HepG2 (cell line): Measurements from ENCODE around the gene GGACT. TPM values are rescaled to one million over a fixed set of nuclear protein-coding genes. Genes with fewer than 3 reads are reported as not detected.

Source experiments
- ATAC-seq: fragments of 200-7000 bp; cut with Tn5 transposase; 3 replicates; pipeline ENCODE4 v1.9.1; 2020; ENCODE audit warnings: mild to moderate bottlenecking, moderate library complexity
- BruUV-seq: library from RNA; stranded (reverse); fragments of 400-500 nt; replicated peaks from 2 replicates; lab custom pipeline; 2021; lab: Mats Ljungman, UMichigan
- CTCF ChIA-PET: fragments of 300-600 bp; formaldehyde crosslinking; extraction: SDS; loops from one replicate; lab custom pipeline; 2021; ENCODE audit warnings: low total read pairs, inconsistent platforms, low intra/inter-chr PET ratio; lab: Yijun Ruan, JAX
- POLR2A ChIA-PET: fragments of 350-600 bp; sonication (Branson Sonifier 250); formaldehyde crosslinking; loops from one replicate; lab custom pipeline; 2020; ENCODE audit warnings: antibody characterized with exemption, inconsistent platforms; lab: Yijun Ruan, JAX
- DNase-seq: peaks from one replicate; pipeline ENCODE4 v3.0.0-alpha.2; 2015; ENCODE audit warnings: low spot score
- FAIRE-seq: peaks from 3 replicates; lab custom pipeline; 2011; peaks lifted over from hg19 to GRCh38; lab: Jason Lieb, UNC
- H2AFZ ChIP-seq: one replicate; pipeline ENCODE4 v1.6.1; 2011; ENCODE audit warnings: low read length, inconsistent platforms
- H3K27ac ChIP-seq: fragments of 300-600 bp; 3 replicates; pipeline ENCODE4 v1.8.0; 2011; ENCODE audit warnings: mixed run types, mild to moderate bottlenecking, mixed read lengths, low read length, inconsistent platforms; ENCODE audit not compliant: insufficient read depth; ENCODE audit errors: extremely low read length
- H3K27me3 ChIP-seq, 2 experiments: fragments of 200-600 bp in 1 of 2; 2 replicates in 1 of 2; 3 replicates in 1 of 2; pipeline versions ENCODE4 v1.6.0 to v1.8.0; 2011; ENCODE audit warnings: low read length in 2 of 2, mild to moderate bottlenecking in 2 of 2, moderate library complexity in 2 of 2, inconsistent platforms in 1 of 2; ENCODE audit not compliant: insufficient read depth in 2 of 2, control insufficient read depth in 1 of 2
- H3K36me3 ChIP-seq, 2 experiments: fragments of 200-600 bp in 1 of 2; replicated peaks in 1 of 2; 2 replicates in 1 of 2; 3 replicates in 1 of 2; pipeline versions ENCODE4 v1.5.1 to v1.8.0; 2011; ENCODE audit warnings: low read length in 2 of 2, inconsistent platforms in 1 of 2; ENCODE audit not compliant: insufficient read depth in 2 of 2, control insufficient read depth in 1 of 2
- H3K4me1 ChIP-seq: 2 replicates; pipeline ENCODE4 v1.5.1; 2012; ENCODE audit warnings: low read length, inconsistent platforms; ENCODE audit not compliant: insufficient read depth
- H3K4me2 ChIP-seq: 2 replicates; pipeline ENCODE4 v1.6.0; 2011; ENCODE audit warnings: low read depth, low read length, inconsistent platforms
- H3K4me3 ChIP-seq, 3 experiments: fragments of 200-600 bp in 1 of 3; sonication (generic), shearing (Covaris generic) in 1 of 3; replicated peaks in 1 of 3; 2 replicates each; pipeline ENCODE4 v1.5.1; 2011 to 2016; ENCODE audit warnings: low read length in 3 of 3, inconsistent platforms in 2 of 3, low read depth in 2 of 3, mild to moderate bottlenecking in 2 of 3, control low read depth in 1 of 3, mixed read lengths in 1 of 3; ENCODE audit not compliant: insufficient read depth in 1 of 3
- H3K79me2 ChIP-seq: one replicate; pipeline ENCODE4 v1.6.1; 2011; ENCODE audit warnings: low read length, inconsistent platforms; ENCODE audit not compliant: insufficient read depth
- H3K9ac ChIP-seq: 2 replicates; pipeline ENCODE4 v1.6.0; 2011; ENCODE audit warnings: mild to moderate bottlenecking, low read depth, low read length, inconsistent platforms; ENCODE audit not compliant: insufficient read depth
- H3K9me3 ChIP-seq: 2 replicates; pipeline ENCODE4 v1.5.1; 2012; ENCODE audit warnings: mild to moderate bottlenecking, low read length
- H4K20me1 ChIP-seq: 2 replicates; pipeline ENCODE4 v1.6.0; 2011; ENCODE audit warnings: inconsistent platforms, mild to moderate bottlenecking, low read length, moderate library complexity; ENCODE audit not compliant: insufficient read depth
- HNRNPUL1 ChIP-seq: fragments of 200-400 bp; formaldehyde crosslinking; IDR thresholded peaks from 2 replicates; pipeline ENCODE4 v1.6.1; 2017; ENCODE audit warnings: low read depth, mild to moderate bottlenecking, low read length, moderate library complexity
- IRX3 ChIP-seq: sonication (generic); formaldehyde crosslinking; IDR thresholded peaks from 2 replicates; pipeline ENCODE4 v1.8.1; 2023; ENCODE audit warnings: mild to moderate bottlenecking, low read depth, missing genetic modification reagents, borderline replicate concordance
- KDM6A ChIP-seq: IDR thresholded peaks from 2 replicates; pipeline ENCODE4 v1.6.1; 2016; ENCODE audit warnings: low read depth
- MXD4 ChIP-seq: IDR thresholded peaks from 2 replicates; pipeline ENCODE4 v1.6.1; 2016; ENCODE audit warnings: mild to moderate bottlenecking, missing biosample characterization, missing genetic modification reagents
- NCOA2 ChIP-seq: sonication (generic); formaldehyde crosslinking; IDR thresholded peaks from 2 replicates; pipeline ENCODE4 v1.8.0; 2022; ENCODE audit warnings: inconsistent platforms
- RBM22 ChIP-seq: fragments of 200-400 bp; formaldehyde crosslinking; optimal IDR thresholded peaks from 2 replicates; pipeline ENCODE3; 2017; ENCODE audit warnings: mild to moderate bottlenecking, low read length, moderate library complexity
- RFXAP ChIP-seq: sonication (generic); formaldehyde crosslinking; IDR thresholded peaks from 2 replicates; pipeline ENCODE4 v1.4.0; 2020; ENCODE audit warnings: missing genetic modification reagents, borderline replicate concordance
- SIN3A ChIP-seq: IDR thresholded peaks from 2 replicates; pipeline ENCODE4 v1.6.1; 2011; ENCODE audit warnings: low read depth, mild to moderate bottlenecking, control low read depth, low read length, borderline replicate concordance
- STAT5B ChIP-seq: sonication (generic); formaldehyde crosslinking; IDR thresholded peaks from 2 replicates; pipeline ENCODE4 v1.4.0; 2020; ENCODE audit warnings: missing genetic modification reagents
- YEATS4 ChIP-seq: sonication (generic); formaldehyde crosslinking; IDR thresholded peaks from 2 replicates; pipeline ENCODE4 v1.4.0; 2020; ENCODE audit warnings: missing genetic modification reagents, borderline replicate concordance
- ZBTB1 ChIP-seq: sonication (generic); formaldehyde crosslinking; IDR thresholded peaks from 2 replicates; pipeline ENCODE4 v1.4.0; 2020; ENCODE audit warnings: missing genetic modification reagents, borderline replicate concordance
- ZNF136 ChIP-seq: sonication (generic); formaldehyde crosslinking; IDR thresholded peaks from 2 replicates; pipeline ENCODE4 v1.8.1; 2022; ENCODE audit warnings: low read depth, mild to moderate bottlenecking, moderate library complexity, missing genetic modification reagents
- ZNF235 ChIP-seq: sonication (generic); formaldehyde crosslinking; IDR thresholded peaks from 2 replicates; pipeline ENCODE4 v1.8.1; 2023; ENCODE audit warnings: mild to moderate bottlenecking, missing genetic modification reagents, borderline replicate concordance
- ZNF839 ChIP-seq: sonication (generic); formaldehyde crosslinking; IDR thresholded peaks from 2 replicates; pipeline ENCODE4 v1.4.0; 2020; ENCODE audit warnings: missing genetic modification reagents, mild to moderate bottlenecking, borderline replicate concordance
- ZSCAN25 ChIP-seq: sonication (generic); formaldehyde crosslinking; IDR thresholded peaks from 2 replicates; pipeline ENCODE4 v1.8.0; 2022; ENCODE audit warnings: mild to moderate bottlenecking, missing genetic modification reagents
- whole genome bisulfite sequencing: methylation state at CpG from one replicate; pipeline ENCODE4 v1.1.6; 2017; ENCODE audit warnings: low lambda C conversion rate; 5-methylcytosine and 5-hydroxymethylcytosine counted together
- in situ Hi-C: cut with HindIII; loops from 2 replicates; pipeline ENCODE4 v1.10.0; 2017; ENCODE audit warnings: low pct_unique_long_range_greater_than_20kb; ENCODE audit not compliant: extremely low pct_ligation_motif_present
- intact Hi-C: fragments of 100-400 bp; cut with micrococcal nuclease; formaldehyde crosslinking; loops from one replicate; pipeline ENCODE4 v1.10.0; 2022; ENCODE audit not compliant: unreplicated experiment
- polyA plus RNA-seq, 8 experiments: library from polyadenylated mRNA; depleted of rRNA in 3 of 8; stranded (reverse) in 7 of 8; unstranded in 1 of 8; fragments of >200 nt; fragmentation: Illumina TruSeq in 4 of 8; extraction: Trizol in 4 of 8; gene quantifications; 2 replicates each; pipeline versions ENCODE4 v1.2.1 to v1.2.3, GENCODE V29; 2011 to 2016; ENCODE audit warnings: low read depth in 4 of 8, missing spikeins in 1 of 8, mixed read lengths in 1 of 8; ENCODE audit not compliant: insufficient read depth in 1 of 8
- total RNA-seq, 5 experiments: library from RNA; depleted of rRNA; stranded (reverse); fragments of >200 nt; fragmentation: Illumina TruSeq; extraction: Trizol; gene quantifications; 2 replicates each; pipeline ENCODE4 v1.2.3, GENCODE V29; 2016; ENCODE audit warnings: low read depth in 1 of 5
- TF ChIP-seq, protein P1 (sequence below): sonication (generic); formaldehyde crosslinking; IDR thresholded peaks from 2 replicates; pipeline ENCODE4 v1.8.1; 2023; ENCODE audit warnings: mild to moderate bottlenecking, missing genetic modification reagents
- TF ChIP-seq, protein P2 (sequence below): sonication (generic); formaldehyde crosslinking; IDR thresholded peaks from 2 replicates; pipeline ENCODE4 v1.5.1; 2020; ENCODE audit warnings: mild to moderate bottlenecking, missing genetic modification reagents

The GGACT gene
- total and polyA plus RNA-seq, 2 of the 13 experiments (the other 11 are each of a cell fraction or from before 2014, with no cell fraction given), result 1.7 to 1.9 TPM

DNA sequence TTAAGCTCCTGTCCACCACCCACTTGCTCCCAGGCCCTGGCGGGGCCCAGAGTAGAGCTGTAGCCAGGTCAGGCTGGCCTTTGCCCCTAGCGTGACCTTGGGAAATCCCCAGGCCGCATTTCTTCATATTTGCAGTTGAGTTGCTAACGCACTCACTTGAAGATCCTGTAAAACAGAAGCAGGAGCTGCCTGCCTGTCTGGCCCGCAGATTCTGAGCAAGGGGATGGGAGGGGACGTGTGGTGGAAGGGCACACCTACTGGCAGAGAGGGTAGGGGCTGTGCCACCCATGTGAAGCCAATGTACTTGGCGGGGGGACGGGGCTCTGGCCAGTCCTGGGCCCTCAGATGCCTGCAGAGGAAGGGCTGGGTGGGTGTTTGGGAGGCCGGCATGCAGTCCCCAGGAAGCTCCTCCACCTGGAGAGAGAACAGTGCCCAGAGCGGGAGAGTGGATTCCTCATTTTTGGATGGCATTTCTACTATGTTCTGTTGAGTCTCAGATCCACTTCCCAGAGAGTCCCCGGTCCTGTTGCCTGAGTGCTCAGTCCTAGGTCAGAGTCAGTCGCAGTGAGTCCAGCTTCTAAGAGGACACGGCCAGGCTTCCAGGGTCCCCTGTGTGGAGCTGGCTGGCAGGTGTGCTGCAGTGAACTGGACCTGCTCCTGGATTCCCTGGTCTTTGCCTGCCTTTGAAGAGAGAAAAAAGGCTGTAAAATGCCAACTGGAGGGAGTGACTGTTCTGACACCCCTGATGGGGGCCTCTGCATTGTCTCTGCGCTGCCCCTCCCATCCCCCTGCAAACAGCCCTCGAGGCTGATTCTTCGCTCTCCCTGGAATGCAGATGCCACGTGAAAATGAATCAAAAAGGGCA lies 62.9 kb downstream of the GGACT start:
- H3K27me3 ChIP-seq, result no peaks in the 10 kb centered on the region
- no peaks in the 10 kb centered on the region for H4K20me1 ChIP-seq
- intact Hi-C loops, result no loop called here
- peak overlapping the region; percentile 40 for H3K4me2 ChIP-seq
- H3K79me2 ChIP-seq, result no peaks in the 10 kb centered on the region
- H3K27ac ChIP-seq, result peak overlapping the region; percentile 64
- H2AFZ ChIP-seq, result no peak overlapping the region
- BruUV-seq, result no TSS peak
- DNase-seq (peak; percentile 59), ATAC-seq (peak; percentile 95), FAIRE-seq (peak; percentile 61)
- peaks cover 4 to 7% of the 10 kb centered on the region in 2 experiments; a peak in 4 of 5 replicates for H3K36me3 ChIP-seq
- H3K9ac ChIP-seq, result peak overlapping the region; percentile 17; the same call in 1 of the 2 replicates
- H3K4me3 ChIP-seq, result peak overlapping the region in 1 of 3 experiments; percentile 2; a peak in 1 of 6 replicates
- POLR2A ChIA-PET, result interaction anchor here (1.0 to 1.2 kb wide), 2 partner anchors 9 to 18 kb away, joined by 3 to 6 read pairs; no protein-coding TSS in a partner anchor
- CTCF ChIA-PET, result no interaction called here
- no peaks in the 10 kb centered on the region for H3K9me3 ChIP-seq
- WGBS, result 57% methylated on average over 14 of the region's 17 CpGs
- H3K4me1 ChIP-seq, result peaks cover 37% of the 10 kb centered on the region
- in situ Hi-C loops, result loop anchor here (25.0 kb wide), 1 partner anchor 863 kb away; no protein-coding TSS in a partner anchor
- no peak for TF ChIP-seq ZSCAN25 (CRISPR knock-in tag)
- TF ChIP-seq ZBTB1 (CRISPR knock-in tag), result no peak
- peak; percentile 43; the same call in 1 of the 2 replicates for TF ChIP-seq YEATS4
- no peak for TF ChIP-seq HNRNPUL1
- no peak for TF ChIP-seq ZNF839 (CRISPR knock-in tag)
- no peak for TF ChIP-seq SIN3A
- TF ChIP-seq KDM6A, result peak; percentile 49; the same call in 1 of the 2 replicates
- no peak for TF ChIP-seq ZNF235 (CRISPR knock-in tag)
- TF ChIP-seq RBM22, result no peak
- TF ChIP-seq NCOA2 (CRISPR knock-in tag), result peak; percentile 49; the same call in 1 of the 2 replicates
- TF ChIP-seq, protein P1, sequence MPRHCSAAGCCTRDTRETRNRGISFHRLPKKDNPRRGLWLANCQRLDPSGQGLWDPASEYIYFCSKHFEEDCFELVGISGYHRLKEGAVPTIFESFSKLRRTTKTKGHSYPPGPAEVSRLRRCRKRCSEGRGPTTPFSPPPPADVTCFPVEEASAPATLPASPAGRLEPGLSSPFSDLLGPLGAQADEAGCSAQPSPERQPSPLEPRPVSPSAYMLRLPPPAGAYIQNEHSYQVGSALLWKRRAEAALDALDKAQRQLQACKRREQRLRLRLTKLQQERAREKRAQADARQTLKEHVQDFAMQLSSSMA (CRISPR knock-in tag), result no peak
- TF ChIP-seq MXD4, result no peak
- 0 out of 2 replicates have a peak, but pooled peaks have one; percentile 34 for TF ChIP-seq RFXAP (CRISPR knock-in tag)
- TF ChIP-seq ZNF136 (CRISPR knock-in tag), result no peak
- TF ChIP-seq, protein P2, sequence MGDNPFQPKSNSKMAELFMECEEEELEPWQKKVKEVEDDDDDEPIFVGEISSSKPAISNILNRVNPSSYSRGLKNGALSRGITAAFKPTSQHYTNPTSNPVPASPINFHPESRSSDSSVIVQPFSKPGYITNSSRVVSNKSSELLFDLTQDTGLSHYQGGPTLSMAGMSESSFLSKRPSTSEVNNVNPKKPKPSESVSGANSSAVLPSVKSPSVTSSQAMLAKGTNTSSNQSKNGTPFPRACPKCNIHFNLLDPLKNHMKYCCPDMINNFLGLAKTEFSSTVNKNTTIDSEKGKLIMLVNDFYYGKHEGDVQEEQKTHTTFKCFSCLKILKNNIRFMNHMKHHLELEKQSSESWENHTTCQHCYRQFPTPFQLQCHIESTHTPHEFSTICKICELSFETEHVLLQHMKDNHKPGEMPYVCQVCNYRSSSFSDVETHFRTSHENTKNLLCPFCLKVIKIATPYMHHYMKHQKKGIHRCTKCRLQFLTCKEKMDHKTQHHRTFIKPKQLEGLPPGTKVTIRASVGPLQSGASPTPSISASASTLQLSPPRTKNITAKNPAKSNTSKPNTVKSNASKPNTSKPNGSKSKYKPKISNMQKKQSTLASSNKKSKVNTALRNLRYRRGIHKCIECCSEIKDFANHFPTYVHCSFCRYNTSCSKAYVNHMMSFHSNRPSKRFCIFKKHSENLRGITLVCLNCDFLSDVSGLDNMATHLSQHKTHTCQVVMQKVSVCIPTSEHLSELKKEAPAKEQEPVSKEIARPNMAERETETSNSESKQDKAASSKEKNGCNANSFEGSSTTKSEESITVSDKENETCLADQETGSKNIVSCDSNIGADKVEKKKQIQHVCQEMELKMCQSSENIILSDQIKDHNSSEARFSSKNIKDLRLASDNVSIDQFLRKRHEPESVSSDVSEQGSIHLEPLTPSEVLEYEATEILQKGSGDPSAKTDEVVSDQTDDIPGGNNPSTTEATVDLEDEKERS, result peak; percentile 80; the same call in 1 of the 2 replicates
- no peak for TF ChIP-seq IRX3 (CRISPR knock-in tag)
- TF ChIP-seq STAT5B, result no peak
